ENCODE measurements around the gene ZNF213. TPM values are rescaled to one million over a fixed set of nuclear protein-coding genes. Genes with fewer than 3 reads are reported as not detected.

ZNF213 gene, protein sequence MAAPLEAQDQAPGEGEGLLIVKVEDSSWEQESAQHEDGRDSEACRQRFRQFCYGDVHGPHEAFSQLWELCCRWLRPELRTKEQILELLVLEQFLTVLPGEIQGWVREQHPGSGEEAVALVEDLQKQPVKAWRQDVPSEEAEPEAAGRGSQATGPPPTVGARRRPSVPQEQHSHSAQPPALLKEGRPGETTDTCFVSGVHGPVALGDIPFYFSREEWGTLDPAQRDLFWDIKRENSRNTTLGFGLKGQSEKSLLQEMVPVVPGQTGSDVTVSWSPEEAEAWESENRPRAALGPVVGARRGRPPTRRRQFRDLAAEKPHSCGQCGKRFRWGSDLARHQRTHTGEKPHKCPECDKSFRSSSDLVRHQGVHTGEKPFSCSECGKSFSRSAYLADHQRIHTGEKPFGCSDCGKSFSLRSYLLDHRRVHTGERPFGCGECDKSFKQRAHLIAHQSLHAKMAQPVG
- 1 to 10 TPM; 9.0 TPM for total RNA-seq

- Mint-ChIP-seq H3K27me3 (no peaks in the 10 kb centered on the region), H3K4me3 (peak within 1 kb of the TSS; percentile 96), H3K36me3 (peaks cover 18% of the 10 kb centered on the region), H3K27ac (peak within 1 kb of the TSS; percentile 93), H3K9me3 (no peaks in the 10 kb centered on the region), H3K4me1 (ENCODE audit: low read depth) (peaks cover 27% of the 10 kb centered on the region)
- ChIA-PET POLR2A (interaction anchor here (0.5 to 2.4 kb wide), 22 partner anchors 9 to 225 kb away, joined by 3 to 16 read pairs (median 4); partner anchors contain the start of genes IL32 and MMP25), CTCF (interaction anchor here (0.6 to 11.5 kb wide), 17 partner anchors 10 to 165 kb away, joined by 3 to 200 read pairs (median 6); partner anchors contain the start of gene TNFRSF12A)
- intact Hi-C loops (cut with micrococcal nuclease) = loop anchor here (1.0 to 2.0 kb wide), 2 partner anchors 16 to 32 kb away; no protein-coding TSS in a partner anchor
- peak; percentile 96 for DNase-seq
These were observed at the start of gene ZNF213 for GRCh38 chr16:3134338-3135125. Gene ZNF213, plus strand, starts transcription at chr16:3135029. Its CDS starts 2,252 bp downstream, at chr16:3137281.

GRCh38 chr16:3085868-3086595, 48.8 kb upstream of the ZNF213 start:
- H3K4me1 Mint-ChIP-seq (ENCODE audit: low read depth) = peaks cover 43% of the 10 kb centered on the region
- peaks cover 3% of the 10 kb centered on the region for H3K9me3 Mint-ChIP-seq
- DNase-seq = no peak
- H3K27ac Mint-ChIP-seq = peak overlapping the region; percentile 30
- H3K36me3 Mint-ChIP-seq = peaks cover 5% of the 10 kb centered on the region
- ChIA-PET POLR2A (interaction anchor here (1.1 kb wide), 1 partner anchor 8 kb away, joined by 3 read pairs; no protein-coding TSS in a partner anchor), CTCF (interaction anchor here (1.3 to 1.4 kb wide), 2 partner anchors 11 to 28 kb away, joined by 3 to 7 read pairs; no protein-coding TSS in a partner anchor)
- no peak overlapping the region for H3K4me3 Mint-ChIP-seq
- H3K27me3 Mint-ChIP-seq = no peaks in the 10 kb centered on the region
- intact Hi-C loops (cut with micrococcal nuclease) = no loop called here

DNA sequence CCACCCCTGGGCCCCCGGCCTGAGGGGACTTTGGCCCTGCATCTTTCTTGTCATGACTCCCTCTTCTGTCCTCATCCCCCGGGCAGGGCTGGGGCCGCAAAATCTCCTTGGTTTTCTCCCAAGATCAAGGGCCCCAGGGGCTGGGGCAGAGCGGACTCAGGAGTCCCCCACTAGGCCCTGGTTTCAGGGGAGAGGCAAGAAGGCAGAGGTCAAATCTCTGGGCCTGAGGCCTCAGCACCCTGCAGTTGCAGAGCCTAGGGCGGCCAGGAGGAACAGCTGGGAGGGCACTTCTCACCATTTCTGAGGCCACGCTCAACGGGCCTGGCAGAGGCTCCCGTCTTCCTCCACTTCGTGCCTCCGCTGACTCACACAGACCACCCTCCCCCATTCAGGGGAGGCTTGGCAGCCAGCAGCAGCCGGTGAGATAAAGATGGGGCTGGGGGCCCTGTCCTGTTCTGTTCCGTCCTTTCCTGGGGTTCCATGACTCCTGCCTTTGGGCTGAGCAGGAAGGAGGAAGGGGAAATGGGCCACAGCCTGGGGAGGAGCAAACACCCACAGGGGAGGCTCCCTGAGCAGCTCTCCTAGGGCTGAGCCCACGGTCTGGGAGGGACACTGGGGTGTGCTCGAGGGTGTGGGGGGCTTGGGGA, 48.1 kb upstream of the ZNF213 start:
- Mint-ChIP-seq H3K4me1 (ENCODE audit: low read depth) (peaks cover 42% of the 10 kb centered on the region), H3K27me3 (no peaks in the 10 kb centered on the region), H3K27ac (no peak overlapping the region), H3K4me3 (no peak overlapping the region), H3K9me3 (no peaks in the 10 kb centered on the region), H3K36me3 (peaks cover 1% of the 10 kb centered on the region)
- POLR2A ChIA-PET = interaction anchor here (1.1 kb wide), 1 partner anchor 9 kb away, joined by 3 read pairs; no protein-coding TSS in a partner anchor
- no peak for DNase-seq
- intact Hi-C loops (cut with micrococcal nuclease) = no loop called here
- CTCF ChIA-PET = interaction anchor here (0.5 to 1.7 kb wide), 5 partner anchors 10 to 52 kb away, joined by 3 to 7 read pairs (median 4); no protein-coding TSS in a partner anchor

GRCh38 chr16:3087243-3088235, 47.3 kb upstream of the ZNF213 start:
- Mint-ChIP-seq H3K4me3 (peak overlapping the region; percentile 4), H3K36me3 (no peaks in the 10 kb centered on the region)

GRCh38 chr16:3088450-3088849, 46.4 kb upstream of the ZNF213 start:
- intact Hi-C loops (cut with micrococcal nuclease) = no loop called here
- CTCF ChIA-PET = interaction anchor here (0.9 to 1.5 kb wide), 3 partner anchors 11 to 46 kb away, joined by 3 to 5 read pairs (median 3); partner anchors contain the start of gene ZNF213
- Mint-ChIP-seq H3K4me1 (ENCODE audit: low read depth) (peaks cover 30% of the 10 kb centered on the region), H3K9me3 (no peaks in the 10 kb centered on the region), H3K4me3 (peak overlapping the region; percentile 4), H3K27ac (no peak overlapping the region), H3K27me3 (no peaks in the 10 kb centered on the region), H3K36me3 (no peaks in the 10 kb centered on the region)
- DNase-seq = no peak
- POLR2A ChIA-PET = interaction anchor here (0.7 kb wide), 1 partner anchor 29 kb away, joined by 4 read pairs; no protein-coding TSS in a partner anchor

More at GRCh38 chr16:3087243-3088235, 47.3 kb upstream of the ZNF213 start:
- DNase-seq = no peak
- POLR2A ChIA-PET = interaction anchor here (1.1 kb wide), 2 partner anchors 10 to 12 kb away, joined by 3 read pairs; no protein-coding TSS in a partner anchor
- Mint-ChIP-seq H3K27me3 (no peaks in the 10 kb centered on the region), H3K27ac (no peak overlapping the region), H3K4me1 (ENCODE audit: low read depth) (peaks cover 37% of the 10 kb centered on the region), H3K9me3 (no peaks in the 10 kb centered on the region)
- CTCF ChIA-PET = interaction anchor here (1.0 to 1.7 kb wide), 5 partner anchors 11 to 42 kb away, joined by 3 to 7 read pairs (median 4); no protein-coding TSS in a partner anchor
- intact Hi-C loops (cut with micrococcal nuclease) = no loop called here

- POLR2A ChIA-PET = interaction anchor here (0.7 kb wide), 1 partner anchor 30 kb away, joined by 4 read pairs; no protein-coding TSS in a partner anchor
These were observed 45.7 kb upstream of the ZNF213 start for GRCh38 chr16:3088925-3089716.

GRCh38 chr16:3089717-3090592, 44.9 kb upstream of the ZNF213 start:
- H3K36me3 Mint-ChIP-seq = no peaks in the 10 kb centered on the region
- intact Hi-C loops (cut with micrococcal nuclease) = no loop called here
- no peak overlapping the region for H3K4me3 Mint-ChIP-seq
- ChIA-PET CTCF (interaction anchor here (1.0 to 1.8 kb wide), 3 partner anchors 13 to 45 kb away, joined by 3 to 4 read pairs (median 3); partner anchors contain the start of gene ZNF213), POLR2A (interaction anchor here (1.1 kb wide), 1 partner anchor 13 kb away, joined by 3 read pairs; no protein-coding TSS in a partner anchor)
- peaks cover 34% of the 10 kb centered on the region for H3K4me1 Mint-ChIP-seq (ENCODE audit: low read depth)
- no peak overlapping the region for H3K27ac Mint-ChIP-seq
- no peak for DNase-seq
- H3K27me3 Mint-ChIP-seq = no peaks in the 10 kb centered on the region
- H3K9me3 Mint-ChIP-seq = no peaks in the 10 kb centered on the region

More at GRCh38 chr16:3088925-3089716, 45.7 kb upstream of the ZNF213 start:
- H3K36me3 Mint-ChIP-seq = no peaks in the 10 kb centered on the region
- CTCF ChIA-PET = interaction anchor here (0.7 to 1.5 kb wide), 4 partner anchors 12 to 46 kb away, joined by 3 to 5 read pairs (median 3); partner anchors contain the start of gene ZNF213
- H3K4me1 Mint-ChIP-seq (ENCODE audit: low read depth) = peaks cover 33% of the 10 kb centered on the region
- no peaks in the 10 kb centered on the region for H3K27me3 Mint-ChIP-seq
- H3K27ac Mint-ChIP-seq = no peak overlapping the region
- H3K9me3 Mint-ChIP-seq = no peaks in the 10 kb centered on the region
- intact Hi-C loops (cut with micrococcal nuclease) = no loop called here
- H3K4me3 Mint-ChIP-seq = no peak overlapping the region
- DNase-seq = no peak

DNA sequence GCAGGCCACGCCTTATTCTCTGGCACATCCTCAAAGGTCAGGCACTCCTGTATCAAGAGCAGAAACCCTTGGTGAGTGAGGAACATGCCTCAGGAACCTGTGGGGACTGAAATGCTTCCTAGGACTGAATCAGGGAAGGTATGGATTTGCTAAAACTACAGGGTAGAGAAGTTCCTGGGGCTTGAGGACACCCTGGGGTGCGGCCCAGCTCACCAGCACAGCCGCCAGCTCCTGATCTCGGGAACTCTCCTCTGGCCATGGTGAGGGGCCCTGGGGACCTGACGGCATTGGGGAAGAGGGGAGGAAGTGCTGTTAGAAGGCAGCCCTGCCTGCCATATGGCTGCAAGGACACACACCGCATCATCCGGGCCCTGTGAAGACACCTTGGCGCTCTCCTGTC, 43.3 kb upstream of the ZNF213 start:
- DNase-seq = no peak
- H3K36me3 Mint-ChIP-seq = no peaks in the 10 kb centered on the region
- no peaks in the 10 kb centered on the region for H3K27me3 Mint-ChIP-seq
- intact Hi-C loops (cut with micrococcal nuclease) = no loop called here
- no peak overlapping the region for H3K4me3 Mint-ChIP-seq
- no peaks in the 10 kb centered on the region for H3K9me3 Mint-ChIP-seq
- H3K4me1 Mint-ChIP-seq (ENCODE audit: low read depth) = peaks cover 41% of the 10 kb centered on the region
- POLR2A ChIA-PET = interaction anchor here (1.1 kb wide), 1 partner anchor 14 kb away, joined by 3 read pairs; no protein-coding TSS in a partner anchor
- CTCF ChIA-PET = interaction anchor here (1.0 to 2.6 kb wide), 6 partner anchors 10 to 77 kb away, joined by 3 to 9 read pairs (median 4); no protein-coding TSS in a partner anchor
- H3K27ac Mint-ChIP-seq = no peak overlapping the region
